Stomach (tissue), 9 donors: ENCODE measurements around the gene ZNF778. TPM values are rescaled to one million over a fixed set of nuclear protein-coding genes. Genes with fewer than 3 reads are reported as not detected.

Source experiments
- DNase-seq, 2 donors: peaks; one replicate each; pipeline versions ENCODE4 v3.0.0 to v3.0.0-alpha.2; 2013 to 2019
- H3K27ac ChIP-seq, 5 donors: fragments of 200-600 bp in 4 of 5; sonication (generic) in 4 of 5; one replicate each; pipeline ENCODE4 v1.5.1; 2013 to 2019; ENCODE audit warnings: mild to moderate bottlenecking in 1 of 5, moderate library complexity in 1 of 5
- H3K27me3 ChIP-seq, 3 donors: fragments of 200-600 bp; sonication (generic); one replicate each; pipeline ENCODE4 v1.5.1; 2017 to 2019; ENCODE audit warnings: mixed run types in 1 of 3
- H3K36me3 ChIP-seq, 4 donors: fragments of 200-600 bp; sonication (generic); 1 replicate in 3 of 4; 2 replicates in 1 of 4; pipeline ENCODE4 v1.5.1; 2016 to 2019
- H3K4me1 ChIP-seq, 4 donors: fragments of 200-600 bp; sonication (generic); one replicate each; pipeline ENCODE4 v1.5.1; 2016 to 2019
- H3K4me3 ChIP-seq, 4 donors: fragments of 200-600 bp; sonication (generic) in 3 of 4; one replicate each; pipeline ENCODE4 v1.5.1; 2016 to 2019; ENCODE audit warnings: mild to moderate bottlenecking in 1 of 4
- H3K9me3 ChIP-seq, 4 donors: fragments of 200-600 bp; sonication (generic); one replicate each; pipeline ENCODE4 v1.5.1; 2016 to 2019
- EP300 ChIP-seq: sonication (generic); formaldehyde crosslinking; IDR thresholded peaks from one replicate; pipeline ENCODE4 v1.6.1; 2017; ENCODE audit warnings: antibody characterized with exemption
- POLR2A ChIP-seq, 4 donors: fragments of 450-650 bp; IDR thresholded peaks; one replicate each; pipeline ENCODE4 v1.6.1; 2016; ENCODE audit warnings: antibody characterized with exemption in 4 of 4, control low read depth in 2 of 4, mild to moderate bottlenecking in 1 of 4, moderate library complexity in 1 of 4
- POLR2AphosphoS5 ChIP-seq, 3 donors: sonication (generic); formaldehyde crosslinking; IDR thresholded peaks; one replicate each; pipeline ENCODE4 v1.6.1; 2016; ENCODE audit warnings: antibody characterized with exemption in 3 of 3
- WGBS, 5 donors: extraction: QIAGEN DNeasy Blood & Tissue Kit in 3 of 5; methylation state at CpG; one replicate each; pipeline versions ENCODE4 v1.1.5 to v1.1.7; 2013 to 2018; 5-methylcytosine and 5-hydroxymethylcytosine counted together
- intact Hi-C: fragments of 100-400 bp; cut with DNase I; formaldehyde crosslinking; loops from one replicate; pipeline ENCODE4 v1.15.1; 2023; ENCODE audit warnings: low total_unique reads
- polyA plus RNA-seq, 3 donors: library from polyadenylated mRNA; stranded (reverse); fragments of 200-250 nt; gene quantifications; one replicate each; pipeline ENCODE4 v1.2.3, GENCODE V29; 2013
- total RNA-seq, 5 donors: library from RNA; depleted of rRNA; stranded (reverse); fragments of >200 nt; gene quantifications; one replicate each; pipeline versions ENCODE4 v1.1.0 to v1.2.3, GENCODE V29; 2014 to 2016
- TF ChIP-seq, protein P1 (sequence below), 7 experiments: fragments of 450-650 bp in 4 of 7; fragments of 200-600 bp in 3 of 7; sonication (generic) in 3 of 7; IDR thresholded peaks; one replicate each; pipeline ENCODE4 v1.5.1; 2016 to 2019; ENCODE audit warnings: antibody characterized with exemption in 7 of 7, control low read depth in 2 of 7, mild to moderate bottlenecking in 1 of 7
- donor health status: healthy with polysubstance abuse.
- donor health status: Bipolar disorder and iron deficiency.
- donor health status: healthy.

The ZNF778 gene
- total and polyA plus RNA-seq, 8 donors = 1.2 to 11.7 (median 4.5) TPM

DNA sequence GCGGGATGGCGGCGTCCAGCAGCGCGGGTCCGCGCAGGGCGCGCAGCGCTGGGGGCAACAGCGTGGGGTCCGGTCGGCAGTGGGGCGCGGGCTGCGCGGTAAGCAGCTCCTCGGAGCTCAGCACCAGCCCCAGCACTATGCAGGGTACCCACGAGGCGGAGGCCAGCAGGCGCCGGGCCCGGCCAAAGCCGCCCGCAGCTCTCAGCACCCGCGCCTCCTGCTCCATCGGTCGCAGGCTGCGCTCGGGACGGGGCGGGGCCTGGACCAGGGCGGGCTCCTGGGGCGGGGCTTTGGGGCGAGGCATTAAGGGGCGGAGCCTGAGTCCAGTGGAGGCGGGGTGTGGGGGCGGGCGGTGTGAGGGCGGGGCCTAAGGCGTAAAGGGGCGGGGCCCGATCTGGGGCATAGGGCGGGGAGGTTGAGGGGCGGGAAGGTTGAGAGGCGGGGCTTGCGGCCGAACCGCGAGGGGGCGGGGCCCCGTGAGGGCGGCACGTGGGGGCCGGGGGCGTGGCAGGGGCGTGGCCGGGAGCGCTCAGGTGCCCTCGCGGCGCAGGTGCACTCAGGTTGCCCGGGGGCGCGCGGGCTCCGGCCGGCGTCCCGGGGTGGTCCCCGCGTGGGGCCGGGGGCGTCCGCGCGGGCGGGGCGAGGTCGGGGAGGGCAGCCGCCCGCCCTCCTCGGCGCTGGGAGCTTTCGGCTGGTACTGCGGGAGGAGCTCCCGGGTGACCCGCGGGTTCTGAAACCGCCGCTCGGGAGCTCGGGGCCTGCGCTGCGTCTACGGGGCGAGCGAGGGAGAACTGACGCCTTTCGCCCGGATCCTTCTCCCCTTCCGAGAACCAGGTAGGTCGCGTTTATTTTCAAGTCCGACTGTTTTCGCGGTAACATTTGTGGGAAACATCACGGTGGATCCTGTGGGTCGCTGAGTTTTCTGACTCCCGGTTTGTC, 15.8 kb upstream of the ZNF778 start:
- intact Hi-C loops = no loop called here
- peaks cover 11 to 29% (median 24%) of the 10 kb centered on the region in 4 donors for H3K4me1 ChIP-seq
- peaks cover 0 to 7% (median 3%) of the 10 kb centered on the region in 4 donors for H3K9me3 ChIP-seq
- peak overlapping the region in 1 of 5 donors; percentile 44 for H3K27ac ChIP-seq
- H3K4me3 ChIP-seq = peak overlapping the region; percentile 34 to 45 (median 43)
- TF ChIP-seq EP300 (no peak), POLR2A (IDR thresholded peaks at IDR 0.05) (no peak), POLR2AphosphoS5 (IDR thresholded peaks at IDR 0.05) (no peak)
- TF ChIP-seq, protein P1, sequence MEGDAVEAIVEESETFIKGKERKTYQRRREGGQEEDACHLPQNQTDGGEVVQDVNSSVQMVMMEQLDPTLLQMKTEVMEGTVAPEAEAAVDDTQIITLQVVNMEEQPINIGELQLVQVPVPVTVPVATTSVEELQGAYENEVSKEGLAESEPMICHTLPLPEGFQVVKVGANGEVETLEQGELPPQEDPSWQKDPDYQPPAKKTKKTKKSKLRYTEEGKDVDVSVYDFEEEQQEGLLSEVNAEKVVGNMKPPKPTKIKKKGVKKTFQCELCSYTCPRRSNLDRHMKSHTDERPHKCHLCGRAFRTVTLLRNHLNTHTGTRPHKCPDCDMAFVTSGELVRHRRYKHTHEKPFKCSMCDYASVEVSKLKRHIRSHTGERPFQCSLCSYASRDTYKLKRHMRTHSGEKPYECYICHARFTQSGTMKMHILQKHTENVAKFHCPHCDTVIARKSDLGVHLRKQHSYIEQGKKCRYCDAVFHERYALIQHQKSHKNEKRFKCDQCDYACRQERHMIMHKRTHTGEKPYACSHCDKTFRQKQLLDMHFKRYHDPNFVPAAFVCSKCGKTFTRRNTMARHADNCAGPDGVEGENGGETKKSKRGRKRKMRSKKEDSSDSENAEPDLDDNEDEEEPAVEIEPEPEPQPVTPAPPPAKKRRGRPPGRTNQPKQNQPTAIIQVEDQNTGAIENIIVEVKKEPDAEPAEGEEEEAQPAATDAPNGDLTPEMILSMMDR (IDR thresholded peaks at IDR 0.05) = no peak
- WGBS, 5 donors = 1 to 4% (median 2%) methylated on average over 49 to 111 of the region's 111 CpGs; no CpG with 5 or more reads in 1 of the 5 donors
- H3K27me3 ChIP-seq = peaks cover 6 to 96% (median 48%) of the 10 kb centered on the region in 3 donors
- peak; percentile 90 to 91 for DNase-seq
- H3K36me3 ChIP-seq = no peaks in the 10 kb centered on the region

DNA sequence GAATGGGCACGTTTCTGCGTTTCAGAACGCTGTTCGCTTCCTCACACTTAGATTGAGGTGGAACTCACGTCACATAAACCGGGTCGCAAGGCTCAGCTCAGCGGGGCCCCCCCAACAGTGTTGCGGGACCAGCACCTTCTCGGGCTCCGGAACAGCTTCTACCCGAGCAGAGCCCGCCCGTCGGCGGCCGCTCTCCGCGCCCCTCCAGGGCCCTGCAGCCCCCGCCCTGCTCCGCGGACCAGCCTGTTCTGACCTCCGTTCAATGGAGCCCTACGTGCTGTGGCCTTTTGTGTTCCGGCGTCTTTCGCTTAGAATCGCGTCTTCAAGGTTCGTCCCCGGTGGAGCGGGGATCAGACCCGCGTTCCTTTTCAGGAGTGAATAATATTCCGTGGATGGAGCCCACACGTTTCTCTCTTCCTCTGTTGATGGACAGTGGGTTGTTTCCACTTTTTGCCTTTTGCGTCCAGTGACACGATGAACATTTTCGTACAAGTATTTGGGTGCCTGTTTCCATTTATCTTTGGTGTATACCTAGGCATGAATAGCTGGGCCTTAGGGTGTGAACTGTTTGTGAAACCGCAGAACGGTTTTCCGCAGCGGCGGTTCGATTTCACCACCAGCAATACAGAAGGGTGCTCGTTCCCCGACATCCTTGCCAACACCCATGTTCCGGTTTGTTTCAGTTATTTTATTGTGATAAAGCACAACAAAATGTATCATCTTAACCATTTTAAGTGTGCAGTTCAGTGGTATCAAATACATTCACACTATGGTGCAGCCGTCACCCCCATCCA, 14.9 kb upstream of the ZNF778 start:
- H3K36me3 ChIP-seq = no peaks in the 10 kb centered on the region
- H3K4me3 ChIP-seq = peak overlapping the region; percentile 34 to 45 (median 43)
- H3K4me1 ChIP-seq = peaks cover 11 to 29% (median 24%) of the 10 kb centered on the region in 4 donors
- intact Hi-C loops = no loop called here
- H3K27me3 ChIP-seq = peaks cover 6 to 89% (median 48%) of the 10 kb centered on the region in 3 donors
- 41 to 61% (median 49%) methylated on average over 38 to 49 of the region's 49 CpGs for WGBS, 5 donors
- peaks cover 0 to 7% (median 3%) of the 10 kb centered on the region in 4 donors for H3K9me3 ChIP-seq
- TF ChIP-seq, protein P1 (IDR thresholded peaks at IDR 0.05) = no peak
- TF ChIP-seq EP300 (no peak), POLR2A (IDR thresholded peaks at IDR 0.05) (no peak), POLR2AphosphoS5 (IDR thresholded peaks at IDR 0.05) (no peak)
- no peak for DNase-seq
- H3K27ac ChIP-seq = no peak overlapping the region

DNA sequence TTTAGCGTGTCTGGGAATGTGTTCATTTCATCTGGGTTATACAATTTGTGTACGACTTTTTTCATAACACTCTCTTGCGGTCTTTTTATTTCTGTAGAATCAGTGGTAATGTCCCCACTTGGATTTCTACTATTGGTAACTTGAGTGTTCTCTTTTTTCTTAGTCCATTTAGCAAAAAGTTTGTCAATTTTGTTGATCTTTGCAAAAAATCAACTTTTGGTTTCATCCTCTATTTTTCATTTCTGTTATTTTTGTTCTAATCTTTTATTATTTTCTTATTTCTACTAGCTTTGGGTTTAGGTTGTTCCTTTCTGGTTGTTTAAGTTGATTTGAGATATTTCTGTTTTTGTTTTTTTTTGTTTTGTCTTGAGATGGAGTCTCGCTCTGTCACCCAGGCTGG, 9.5 kb upstream of the ZNF778 start:
- DNase-seq = no peak
- Histone ChIP-seq H3K27me3 (peaks cover 0 to 56% (median 2%) of the 10 kb centered on the region in 3 donors), H3K9me3 (peaks cover 0 to under 1% (median 0%) of the 10 kb centered on the region in 4 donors)

More for the DNA sequence above, 9.5 kb upstream of the ZNF778 start:
- WGBS, 5 donors = 87 to 97% (median 94%) methylated on average over 4 of the region's 4 CpGs
- peaks cover 0 to 4% (median 0%) of the 10 kb centered on the region in 4 donors for H3K4me1 ChIP-seq
- intact Hi-C loops = no loop called here
- no peak overlapping the region for H3K27ac ChIP-seq
- H3K36me3 ChIP-seq = no peaks in the 10 kb centered on the region
- no peak for TF ChIP-seq POLR2A (IDR thresholded peaks at IDR 0.05)
- TF ChIP-seq POLR2AphosphoS5 (IDR thresholded peaks at IDR 0.05) = no peak
- TF ChIP-seq, protein P1 (IDR thresholded peaks at IDR 0.05) = no peak
- TF ChIP-seq EP300 = no peak
- H3K4me3 ChIP-seq = no peak overlapping the region
